ENCODE measurements around the gene ABHD12B. TPM values are rescaled to one million over a fixed set of nuclear protein-coding genes. Genes with fewer than 3 reads are reported as not detected.

Gene ABHD12B
- total and polyA plus RNA-seq, 9 of the 15 experiments (the other 6 are each of a cell fraction or from before 2014, with no cell fraction given): not detected

DNA sequence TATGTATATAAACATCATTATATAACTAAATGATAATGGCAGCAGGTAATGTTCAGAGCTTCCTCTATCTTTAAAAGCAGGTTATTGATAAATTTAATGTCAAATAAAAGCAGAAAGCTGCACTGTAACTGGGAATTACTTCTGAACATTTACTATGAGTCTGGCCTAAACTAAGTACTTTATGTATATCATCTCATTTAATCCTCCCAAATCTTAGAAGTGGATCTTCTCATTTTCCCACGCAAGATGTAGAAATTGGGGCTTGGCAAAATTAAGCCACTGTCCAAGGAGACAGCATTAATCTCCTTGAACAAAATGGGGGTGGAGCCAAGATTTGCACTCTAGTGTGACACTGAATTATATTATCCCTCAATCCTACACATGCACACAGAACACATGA lies 46.5 kb upstream of the ABHD12B start:
- H3K4me1 ChIP-seq (replicated peaks in 1 of 2; ENCODE audit: control insufficient read depth in 2 of 2, insufficient read depth in 2 of 2, low read length in 2 of 2): peaks cover 0 to 6% of the 10 kb centered on the region in 2 experiments; a peak in 4 of 5 replicates
- WGBS (ENCODE audit: insufficient coverage, low coverage, missing lambda C conversion rate): 83% methylated on average over 1 of the region's 1 CpG
- POLR2A ChIA-PET: no interaction called here
- H3K36me3 ChIP-seq (ENCODE audit: control insufficient read depth, insufficient read depth, low read length): no peaks in the 10 kb centered on the region
- ATAC-seq (no peak), FAIRE-seq (no peak), DNase-seq (ENCODE audit: extremely low read depth in 1 of 4, low spot score in 3 of 4) (no peak)
- no peak overlapping the region for H3K4me3 ChIP-seq
- no peak overlapping the region for H3K27ac ChIP-seq (ENCODE audit: extremely low read depth, low read depth, low read length)
- no peak overlapping the region for H2AFZ ChIP-seq (ENCODE audit: low read depth, low read length)
- intact Hi-C loops (cut with micrococcal nuclease): no loop called here
- CTCF ChIA-PET (ENCODE audit: low intra/inter-chr PET ratio): no interaction called here
- H3K79me2 ChIP-seq (ENCODE audit: control insufficient read depth, insufficient read depth, low read length): no peaks in the 10 kb centered on the region
- H3K9ac ChIP-seq (ENCODE audit: insufficient read depth in 1 of 2, low read depth in 2 of 2, low read length in 2 of 2): no peak overlapping the region
- H3K27me3 ChIP-seq (ENCODE audit: control insufficient read depth in 2 of 2, insufficient read depth in 2 of 2, low read length in 2 of 2): peaks cover 3 to 18% of the 10 kb centered on the region in 2 experiments; a peak in 3 of 5 replicates
- BruUV-seq (replicated peaks): no TSS peak
- H3K9me3 ChIP-seq (replicated peaks; ENCODE audit: control insufficient read depth, insufficient read depth, low read depth, low read length): no peaks in the 10 kb centered on the region
- no peak overlapping the region for H3K4me2 ChIP-seq (ENCODE audit: insufficient read depth, low read length)
- in situ Hi-C loops (cut with MboI): no loop called here
- H3K9me1 ChIP-seq (ENCODE audit: control insufficient read depth, insufficient read depth, low read length): no peaks in the 10 kb centered on the region
- TF ChIP-seq WHSC1 (IDR thresholded peaks at IDR 0.05; ENCODE audit: low read length) (no peak), ZNF239 (CRISPR knock-in tag; IDR thresholded peaks at IDR 0.05) (no peak)
- TF ChIP-seq, protein P1, sequence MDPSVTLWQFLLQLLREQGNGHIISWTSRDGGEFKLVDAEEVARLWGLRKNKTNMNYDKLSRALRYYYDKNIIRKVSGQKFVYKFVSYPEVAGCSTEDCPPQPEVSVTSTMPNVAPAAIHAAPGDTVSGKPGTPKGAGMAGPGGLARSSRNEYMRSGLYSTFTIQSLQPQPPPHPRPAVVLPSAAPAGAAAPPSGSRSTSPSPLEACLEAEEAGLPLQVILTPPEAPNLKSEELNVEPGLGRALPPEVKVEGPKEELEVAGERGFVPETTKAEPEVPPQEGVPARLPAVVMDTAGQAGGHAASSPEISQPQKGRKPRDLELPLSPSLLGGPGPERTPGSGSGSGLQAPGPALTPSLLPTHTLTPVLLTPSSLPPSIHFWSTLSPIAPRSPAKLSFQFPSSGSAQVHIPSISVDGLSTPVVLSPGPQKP (CRISPR knock-in tag; IDR thresholded peaks at IDR 0.05): no peak
- H4K20me1 ChIP-seq (replicated peaks; ENCODE audit: control insufficient read depth, insufficient read depth, low read length): no peaks in the 10 kb centered on the region

DNA sequence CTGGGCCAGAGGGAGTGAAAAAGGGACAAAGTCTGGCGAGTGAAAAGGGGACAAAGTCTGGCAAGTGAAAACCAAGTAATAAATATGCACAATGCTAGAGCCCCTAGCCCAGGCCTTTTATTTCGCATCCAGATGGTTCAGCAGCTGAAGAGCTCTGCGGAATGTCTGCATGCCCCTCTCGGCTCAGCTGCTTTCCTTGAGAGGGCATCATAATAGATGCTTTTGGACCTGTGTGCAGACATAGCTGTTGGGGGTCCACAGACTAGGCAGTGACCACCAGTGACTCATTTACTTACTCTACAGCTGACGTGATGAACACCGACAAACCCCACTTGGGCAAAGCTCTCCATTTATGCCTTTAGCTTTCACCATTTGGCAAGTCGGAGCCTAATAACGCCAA lies 45.2 kb upstream of the ABHD12B start:
- in situ Hi-C loops (cut with MboI): no loop called here
- H3K9me3 ChIP-seq (replicated peaks; ENCODE audit: control insufficient read depth, insufficient read depth, low read depth, low read length): no peaks in the 10 kb centered on the region
- no peak for FAIRE-seq
- no peak for TF ChIP-seq NCOA6 (IDR thresholded peaks at IDR 0.05)
- TF ChIP-seq CC2D1A (IDR thresholded peaks at IDR 0.05): no peak
- no peak for TF ChIP-seq EGR1 (conservative IDR thresholded peaks at IDR 0.05)
- TF ChIP-seq, protein P2, sequence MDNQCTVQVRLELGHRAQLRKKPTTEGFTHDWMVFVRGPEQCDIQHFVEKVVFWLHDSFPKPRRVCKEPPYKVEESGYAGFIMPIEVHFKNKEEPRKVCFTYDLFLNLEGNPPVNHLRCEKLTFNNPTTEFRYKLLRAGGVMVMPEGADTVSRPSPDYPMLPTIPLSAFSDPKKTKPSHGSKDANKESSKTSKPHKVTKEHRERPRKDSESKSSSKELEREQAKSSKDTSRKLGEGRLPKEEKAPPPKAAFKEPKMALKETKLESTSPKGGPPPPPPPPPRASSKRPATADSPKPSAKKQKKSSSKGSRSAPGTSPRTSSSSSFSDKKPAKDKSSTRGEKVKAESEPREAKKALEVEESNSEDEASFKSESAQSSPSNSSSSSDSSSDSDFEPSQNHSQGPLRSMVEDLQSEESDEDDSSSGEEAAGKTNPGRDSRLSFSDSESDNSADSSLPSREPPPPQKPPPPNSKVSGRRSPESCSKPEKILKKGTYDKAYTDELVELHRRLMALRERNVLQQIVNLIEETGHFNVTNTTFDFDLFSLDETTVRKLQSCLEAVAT (IDR thresholded peaks at IDR 0.05): no peak
- TF ChIP-seq ZNF146 (CRISPR knock-in tag; IDR thresholded peaks at IDR 0.05; ENCODE audit: unreplicated experiment): no peak
- TF ChIP-seq, protein P3, sequence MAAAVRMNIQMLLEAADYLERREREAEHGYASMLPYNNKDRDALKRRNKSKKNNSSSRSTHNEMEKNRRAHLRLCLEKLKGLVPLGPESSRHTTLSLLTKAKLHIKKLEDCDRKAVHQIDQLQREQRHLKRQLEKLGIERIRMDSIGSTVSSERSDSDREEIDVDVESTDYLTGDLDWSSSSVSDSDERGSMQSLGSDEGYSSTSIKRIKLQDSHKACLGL (CRISPR knock-in tag; IDR thresholded peaks at IDR 0.05; ENCODE audit: borderline replicate concordance, poor library complexity, severe bottlenecking): no peak
- no peak for TF ChIP-seq CBX5 (IDR thresholded peaks at IDR 0.05; ENCODE audit: borderline replicate concordance, low read depth)
- TF ChIP-seq, protein P4, sequence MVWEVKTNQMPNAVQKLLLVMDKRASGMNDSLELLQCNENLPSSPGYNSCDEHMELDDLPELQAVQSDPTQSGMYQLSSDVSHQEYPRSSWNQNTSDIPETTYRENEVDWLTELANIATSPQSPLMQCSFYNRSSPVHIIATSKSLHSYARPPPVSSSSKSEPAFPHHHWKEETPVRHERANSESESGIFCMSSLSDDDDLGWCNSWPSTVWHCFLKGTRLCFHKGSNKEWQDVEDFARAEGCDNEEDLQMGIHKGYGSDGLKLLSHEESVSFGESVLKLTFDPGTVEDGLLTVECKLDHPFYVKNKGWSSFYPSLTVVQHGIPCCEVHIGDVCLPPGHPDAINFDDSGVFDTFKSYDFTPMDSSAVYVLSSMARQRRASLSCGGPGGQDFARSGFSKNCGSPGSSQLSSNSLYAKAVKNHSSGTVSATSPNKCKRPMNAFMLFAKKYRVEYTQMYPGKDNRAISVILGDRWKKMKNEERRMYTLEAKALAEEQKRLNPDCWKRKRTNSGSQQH (CRISPR knock-in tag; IDR thresholded peaks at IDR 0.05): no peak
- no peak for TF ChIP-seq NEUROD1 (IDR thresholded peaks at IDR 0.05; ENCODE audit: borderline replicate concordance, low read depth, low read length, partially characterized antibody)
- no peak for TF ChIP-seq FOXK2 (conservative IDR thresholded peaks at IDR 0.05 in 1 of 2, IDR thresholded peaks at IDR 0.05 in 1 of 2; ENCODE audit: low read depth in 2 of 2)

More for the DNA sequence above, 45.2 kb upstream of the ABHD12B start:
- intact Hi-C loops (cut with micrococcal nuclease): no loop called here
- Histone ChIP-seq H3K27me3 (ENCODE audit: control insufficient read depth in 2 of 2, insufficient read depth in 2 of 2, low read length in 2 of 2) (peaks cover 3 to 18% of the 10 kb centered on the region in 2 experiments; a peak in 3 of 5 replicates), H3K79me2 (ENCODE audit: control insufficient read depth, insufficient read depth, low read length) (no peaks in the 10 kb centered on the region), H3K27ac (ENCODE audit: extremely low read depth, low read depth, low read length) (no peak overlapping the region), H2AFZ (ENCODE audit: low read depth, low read length) (no peak overlapping the region), H3K9ac (ENCODE audit: insufficient read depth in 1 of 2, low read depth in 2 of 2, low read length in 2 of 2) (no peak overlapping the region), H3K4me1 (replicated peaks in 1 of 2; ENCODE audit: control insufficient read depth in 2 of 2, insufficient read depth in 2 of 2, low read length in 2 of 2) (peaks cover 0 to 18% of the 10 kb centered on the region in 2 experiments; a peak in 4 of 5 replicates), H3K4me3 (no peak overlapping the region), H4K20me1 (replicated peaks; ENCODE audit: control insufficient read depth, insufficient read depth, low read length) (no peaks in the 10 kb centered on the region), H3K36me3 (ENCODE audit: control insufficient read depth, insufficient read depth, low read length) (no peaks in the 10 kb centered on the region), H3K4me2 (ENCODE audit: insufficient read depth, low read length) (no peak overlapping the region), H3K9me1 (ENCODE audit: control insufficient read depth, insufficient read depth, low read length) (no peaks in the 10 kb centered on the region)
- BruUV-seq (replicated peaks): no TSS peak
- ATAC-seq: no peak
- ChIA-PET POLR2A (interaction anchor here (0.8 kb wide), 1 partner anchor 601 kb away, joined by 3 read pairs; no protein-coding TSS in a partner anchor), CTCF (ENCODE audit: low intra/inter-chr PET ratio) (no interaction called here)
- WGBS (ENCODE audit: insufficient coverage, low coverage, missing lambda C conversion rate): 37% methylated on average over 3 of the region's 8 CpGs
- no peak for DNase-seq (ENCODE audit: extremely low read depth in 1 of 4, low spot score in 3 of 4)
